GM12878 (cell line): ENCODE results near the gene STAT3. TPM values are rescaled to one million over a fixed set of nuclear protein-coding genes. Genes with fewer than 3 reads are reported as not detected.
"Not testable (repeated sequence)": the region's sequence is repeated elsewhere in the genome, so short reads cannot be mapped to it uniquely, and the experiment has no call there.

Experiments
- ATAC-seq: fragments of 200-7000 bp; cut with Tn5 transposase; 3 replicates; pipeline ENCODE4 v1.9.1; 2020; ENCODE audit warnings: mild to moderate bottlenecking, moderate library complexity
- BruUV-seq: library from RNA; stranded (reverse); fragments of 400-500 nt; replicated peaks from 2 replicates; lab custom pipeline; 2021; lab: Mats Ljungman, UMichigan
- CTCF ChIA-PET: fragments of 300-600 bp; sonication (Branson Sonifier 250); formaldehyde crosslinking; extraction: SDS; loops from one replicate; lab custom pipeline; 2021; ENCODE audit warnings: inconsistent platforms; lab: Yijun Ruan, JAX
- POLR2A ChIA-PET: fragments of 350-600 bp; formaldehyde crosslinking; extraction: SDS; loops from one replicate; lab custom pipeline; 2021; ENCODE audit warnings: inconsistent platforms; lab: Charles Lee
- RAD21 ChIA-PET: fragments of 300-600 bp; sonication (Branson Sonifier 250); formaldehyde crosslinking; loops from one replicate; lab custom pipeline; 2023; ENCODE audit warnings: antibody characterized with exemption; ENCODE audit not compliant: unreplicated experiment; lab: Charles Lee
- SMC1A ChIA-PET: fragments of 300-600 bp; sonication (Branson Sonifier 250); formaldehyde crosslinking; loops from one replicate; lab custom pipeline; 2023; ENCODE audit not compliant: unreplicated experiment, uncharacterized antibody; lab: Charles Lee
- DNase-seq: peaks from one replicate; pipeline ENCODE4 v3.0.0-alpha.2; 2011; ENCODE audit warnings: low read depth, low spot score
- FAIRE-seq: peaks from 3 replicates; lab custom pipeline; 2011; peaks lifted over from hg19 to GRCh38; lab: Jason Lieb, UNC
- H2AFZ ChIP-seq: 2 replicates; pipeline ENCODE4 v1.6.0; 2011; ENCODE audit warnings: low read depth, low read length, control low read depth; ENCODE audit not compliant: control insufficient read depth
- H3K27ac ChIP-seq: 2 replicates; pipeline ENCODE4 v1.5.1; 2011; ENCODE audit warnings: control low read depth; ENCODE audit not compliant: control insufficient read depth, insufficient read depth
- H3K27me3 ChIP-seq, 2 experiments: replicated peaks in 1 of 2; 2 replicates each; pipeline versions ENCODE4 v1.6.0 to v1.6.1; 2011; ENCODE audit warnings: low read length in 1 of 2; ENCODE audit not compliant: control insufficient read depth in 2 of 2, insufficient read depth in 2 of 2
- H3K36me3 ChIP-seq, 2 experiments: 2 replicates each; pipeline ENCODE4 v1.5.1; 2011; ENCODE audit warnings: low read length in 1 of 2; ENCODE audit not compliant: control insufficient read depth in 2 of 2, insufficient read depth in 2 of 2
- H3K4me1 ChIP-seq: 2 replicates; pipeline ENCODE4 v1.6.1; 2011; ENCODE audit warnings: mild to moderate bottlenecking, low read length, moderate library complexity, mixed read lengths; ENCODE audit not compliant: control insufficient read depth, insufficient read depth
- H3K4me2 ChIP-seq: 2 replicates; pipeline ENCODE4 v1.6.0; 2011; ENCODE audit warnings: control low read depth; ENCODE audit not compliant: control insufficient read depth, insufficient read depth
- H3K4me3 ChIP-seq: fragments of 200-600 bp; sonication (generic); 2 replicates; pipeline ENCODE4 v1.5.1; 2016
- H3K79me2 ChIP-seq: 2 replicates; pipeline ENCODE4 v1.6.0; 2011; ENCODE audit warnings: low read length; ENCODE audit not compliant: control insufficient read depth, insufficient read depth
- H3K9ac ChIP-seq: 2 replicates; pipeline ENCODE4 v1.8.0; 2011; ENCODE audit warnings: low read length, control low read depth, mixed read lengths; ENCODE audit not compliant: control insufficient read depth, insufficient read depth
- H3K9me3 ChIP-seq: replicated peaks from 3 replicates; pipeline ENCODE4 v1.5.1; 2011; ENCODE audit warnings: mild to moderate bottlenecking, low read length; ENCODE audit not compliant: control insufficient read depth, insufficient read depth
- H4K20me1 ChIP-seq: 2 replicates; pipeline ENCODE4 v1.6.0; 2011; ENCODE audit not compliant: control insufficient read depth, insufficient read depth
- ASH2L ChIP-seq: fragments of 300-600, 200-600 bp; sonication (generic); IDR thresholded peaks from 2 replicates; pipeline ENCODE4 v1.6.1; 2017; ENCODE audit warnings: low read depth, mild to moderate bottlenecking, borderline replicate concordance
- CBX5 ChIP-seq: sonication (generic); IDR thresholded peaks from 2 replicates; pipeline ENCODE4 v1.6.1; 2016; ENCODE audit warnings: low read depth, moderate library complexity, mild to moderate bottlenecking, inconsistent platforms
- CHD2 ChIP-seq: IDR thresholded peaks from 2 replicates; pipeline ENCODE4 v1.6.1; 2011; ENCODE audit warnings: low read depth, low read length, improper control_type of control experiment, borderline replicate concordance
- E4F1 ChIP-seq: fragments of 450-650 bp; IDR thresholded peaks from 2 replicates; pipeline ENCODE4 v1.6.1; 2018; ENCODE audit warnings: borderline replicate concordance, mild to moderate bottlenecking; ENCODE audit not compliant: partially characterized antibody
- ESRRA ChIP-seq: IDR thresholded peaks from 2 replicates; pipeline ENCODE4 v1.6.1; 2012; ENCODE audit warnings: mild to moderate bottlenecking, low read length, improper control_type of control experiment
- FOXK2 ChIP-seq: fragments of 450-650 bp; IDR thresholded peaks from 2 replicates; pipeline ENCODE4 v1.6.1; 2017; ENCODE audit warnings: mild to moderate bottlenecking, moderate library complexity
- GATAD2B ChIP-seq: fragments of 450-650 bp; conservative IDR thresholded peaks from 2 replicates; pipeline ENCODE4 v1.6.1; 2017; ENCODE audit warnings: low read depth, mild to moderate bottlenecking, moderate library complexity
- JUNB ChIP-seq: IDR thresholded peaks from 2 replicates; pipeline ENCODE4 v1.6.1; 2016; ENCODE audit warnings: antibody characterized with exemption, mild to moderate bottlenecking
- NR2C1 ChIP-seq: fragments of 450-650 bp; IDR thresholded peaks from 2 replicates; pipeline ENCODE4 v1.6.1; 2017; ENCODE audit warnings: antibody characterized with exemption, mild to moderate bottlenecking, moderate library complexity
- PML ChIP-seq: IDR thresholded peaks from 2 replicates; pipeline ENCODE4 v1.6.1; 2012; ENCODE audit warnings: low read length, inconsistent platforms
- SMAD1 ChIP-seq: fragments of 450-650 bp; IDR thresholded peaks from 2 replicates; pipeline ENCODE4 v1.6.1; 2018; ENCODE audit warnings: mild to moderate bottlenecking, low read depth; ENCODE audit not compliant: partially characterized antibody
- SMARCA5 ChIP-seq: fragments of 450-650 bp; IDR thresholded peaks from 2 replicates; pipeline ENCODE4 v1.6.1; 2017; ENCODE audit warnings: mild to moderate bottlenecking
- TAF1 ChIP-seq: IDR thresholded peaks from 2 replicates; pipeline ENCODE4 v1.6.1; 2011; ENCODE audit warnings: mild to moderate bottlenecking, low read depth, low read length, borderline replicate concordance
- TCF12 ChIP-seq: IDR thresholded peaks from 2 replicates; pipeline ENCODE4 v1.6.1; 2011; ENCODE audit warnings: low read depth, mild to moderate bottlenecking, low read length
- ZBTB4 ChIP-seq: fragments of 450-650 bp; formaldehyde crosslinking; IDR thresholded peaks from 2 replicates; pipeline ENCODE4 v1.4.0; 2022; ENCODE audit warnings: mild to moderate bottlenecking, moderate library complexity
- WGBS: methylation state at CpG from one replicate; pipeline ENCODE4 v1.1.6; 2016; ENCODE audit warnings: low lambda C conversion rate; ENCODE audit not compliant: insufficient replicate concordance, insufficient coverage; ENCODE audit errors: missing lambda C conversion rate; 5-methylcytosine and 5-hydroxymethylcytosine counted together
- in situ Hi-C: fragments of 300-500 bp; cut with MboI; formaldehyde crosslinking; loops from 9 replicates; pipeline ENCODE4 v1.14.3; 2018; ENCODE audit warnings: mixed read lengths
- intact Hi-C: fragments of 100-400 bp; cut with micrococcal nuclease; formaldehyde crosslinking; loops from one replicate; pipeline ENCODE4 v1.14.2; 2022; ENCODE audit not compliant: unreplicated experiment
- polyA plus RNA-seq, 11 experiments: library from polyadenylated mRNA; depleted of rRNA in 4 of 11; unstranded in 6 of 11; stranded (reverse) in 5 of 11; fragments of >200 nt; fragmentation: Nextera tagmentation in 4 of 11; fragmentation: Illumina TruSeq in 1 of 11; extraction: Ambion mirVana in 4 of 11; extraction: Trizol in 1 of 11; gene quantifications; 1 replicate in 1 of 11; 2 replicates in 10 of 11; pipeline versions ENCODE4 v1.2.1 to v1.2.3, GENCODE V29; 2011 to 2016; ENCODE audit warnings: inconsistent platforms in 2 of 11, missing spikeins in 2 of 11, low read depth in 1 of 11
- total RNA-seq, 4 experiments: library from RNA; depleted of rRNA in 3 of 4; stranded (reverse); fragments of >200 nt in 3 of 4; fragmentation: Illumina TruSeq in 1 of 4; extraction: Trizol in 1 of 4; gene quantifications; 2 replicates each; pipeline versions ENCODE4 v1.2.1 to v1.2.3, GENCODE V29; 2013 to 2021

Gene STAT3
- total and polyA plus RNA-seq, 10 of the 15 experiments (the other 5 are each of a cell fraction or from before 2014, with no cell fraction given), result 18.4 to 96.4 (median 60.9) TPM

GRCh38 chr17:42421136-42421506 is 32.9 kb upstream of the STAT3 start:
- POLR2A ChIA-PET, result no interaction called here
- ATAC-seq (no peak), DNase-seq (no peak), FAIRE-seq (no peak)
- intact Hi-C loops, result no loop called here
- TF ChIP-seq TCF12 (no peak), GATAD2B (no peak), SMARCA5 (no peak), SMAD1 (no peak), FOXK2 (no peak), PML (no peak), CBX5 (no peak), ASH2L (no peak), ESRRA (no peak), CHD2 (no peak), ZBTB4 (CRISPR knock-in tag) (no peak), NR2C1 (no peak), TAF1 (no peak), E4F1 (no peak), JUNB (no peak)
- H3K27me3 ChIP-seq, result peaks cover 16 to 17% of the 10 kb centered on the region in 2 experiments; a peak in 3 of 4 replicates
- no peak overlapping the region for H3K27ac ChIP-seq
- 8% methylated on average over 6 of the region's 6 CpGs for WGBS
- SMC1A ChIA-PET, result interaction anchor here (0.8 to 1.4 kb wide), 3 partner anchors 14 to 106 kb away, joined by 3 to 4 read pairs (median 4); no protein-coding TSS in a partner anchor
- H3K4me3 ChIP-seq, result no peak overlapping the region; the same call in 1 of the 2 replicates
- H3K9me3 ChIP-seq, result no peaks in the 10 kb centered on the region
- in situ Hi-C loops, result no loop called here
- CTCF ChIA-PET, result interaction anchor here (1.0 to 1.9 kb wide), 7 partner anchors 9 to 106 kb away, joined by 3 to 9 read pairs (median 4); no protein-coding TSS in a partner anchor
- H3K36me3 ChIP-seq, result no peaks in the 10 kb centered on the region
- no peak overlapping the region for H2AFZ ChIP-seq
- RAD21 ChIA-PET, result no interaction called here
- no TSS peak for BruUV-seq
- no peaks in the 10 kb centered on the region for H4K20me1 ChIP-seq
- H3K79me2 ChIP-seq, result no peaks in the 10 kb centered on the region
- peaks cover 5% of the 10 kb centered on the region; the same call in 1 of the 2 replicates for H3K4me1 ChIP-seq
- H3K9ac ChIP-seq, result no peak overlapping the region
- H3K4me2 ChIP-seq, result no peak overlapping the region

GRCh38 chr17:42417981-42418380 is 29.7 kb upstream of the STAT3 start:
- H3K4me3 ChIP-seq, H3K9ac ChIP-seq, ATAC-seq, DNase-seq, BruUV-seq, H3K9me3 ChIP-seq, H2AFZ ChIP-seq, H3K36me3 ChIP-seq, in situ Hi-C loops, intact Hi-C loops, RAD21 ChIA-PET, H3K27ac ChIP-seq, H3K4me1 ChIP-seq, H3K79me2 ChIP-seq, FAIRE-seq, H3K4me2 ChIP-seq, H4K20me1 ChIP-seq, POLR2A ChIA-PET: not testable (repeated sequence)
- ChIA-PET SMC1A (interaction anchor here (1.0 to 1.4 kb wide), 2 partner anchors 13 to 56 kb away, joined by 3 read pairs; no protein-coding TSS in a partner anchor), CTCF (interaction anchor here (0.7 kb wide), 2 partner anchors 12 to 16 kb away, joined by 3 read pairs; no protein-coding TSS in a partner anchor)
- 50% methylated on average over 1 of the region's 5 CpGs for WGBS
- H3K27me3 ChIP-seq, result peaks cover 12 to 13% of the 10 kb centered on the region in 2 experiments; a peak in 3 of 4 replicates
